ENCODE results near the gene HACD3.
"Not testable (repeated sequence)": the region's sequence is repeated elsewhere in the genome, so short reads cannot be mapped to it uniquely, and the experiment has no call there.

HACD3 gene

DNA sequence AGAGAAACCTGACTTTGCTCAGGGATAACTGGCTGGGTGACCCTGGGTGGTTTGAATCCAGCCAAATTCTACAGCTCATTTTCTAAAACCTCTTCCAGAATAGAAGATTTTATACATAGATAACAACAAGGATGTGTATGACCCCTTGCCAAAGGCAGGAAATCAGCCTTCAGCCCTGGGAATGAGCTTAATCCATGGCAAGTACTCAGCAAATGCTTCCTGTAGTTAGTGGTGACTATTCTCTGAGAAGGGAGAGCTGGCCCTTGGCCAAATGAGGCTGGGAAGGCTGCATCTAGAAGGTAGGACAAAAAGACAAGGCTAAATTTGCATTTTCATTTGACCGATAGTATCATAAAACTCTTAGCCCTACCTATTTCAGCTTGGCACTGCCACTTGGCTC, 4.6 kb upstream of the HACD3 start:
- DNase-seq (ENCODE audit: insufficient read length) (no peak), FAIRE-seq (no peak)
- TF ChIP-seq POLR2AphosphoS5 (IDR thresholded peaks at IDR 0.05; ENCODE audit: low read depth, low read length) (no peak), POLR2A (IDR thresholded peaks at IDR 0.05; ENCODE audit: low read depth, low read length) (no peak), TAF1 (IDR thresholded peaks at IDR 0.05; ENCODE audit: borderline replicate concordance, low read depth, low read length) (no peak)

DNA sequence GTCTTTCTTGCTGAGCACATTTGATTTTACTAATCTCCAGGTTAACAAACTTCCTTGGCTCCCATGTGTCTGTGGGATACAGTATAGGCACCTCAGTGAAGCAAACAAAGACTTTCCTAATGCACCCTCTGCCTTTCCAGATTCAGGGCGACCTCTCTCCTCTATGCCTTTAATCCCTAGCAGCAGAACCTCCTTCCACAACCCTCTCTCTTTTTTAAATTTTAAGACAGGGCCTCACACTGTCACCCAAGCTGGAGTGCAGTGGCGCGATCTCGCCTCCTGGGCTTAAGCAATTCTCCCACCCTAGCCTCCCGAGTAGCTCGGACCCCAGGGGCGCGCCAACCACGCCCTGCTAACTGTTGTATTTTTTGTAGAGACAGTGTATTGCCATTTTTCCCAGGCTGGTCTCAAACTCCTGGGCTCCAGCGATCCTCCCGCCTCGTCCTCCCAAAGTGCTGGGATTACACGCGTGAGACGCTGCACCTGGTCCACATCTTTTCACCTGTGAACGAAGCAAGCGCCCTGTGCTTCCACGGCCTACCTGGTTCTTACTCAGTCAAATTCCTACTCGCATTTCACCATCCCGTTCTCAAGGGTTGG, 1.7 kb upstream of the HACD3 start:
- TF ChIP-seq POLR2A (IDR thresholded peaks at IDR 0.05; ENCODE audit: low read depth, low read length), result no peak
- TF ChIP-seq TAF1 (IDR thresholded peaks at IDR 0.05; ENCODE audit: borderline replicate concordance, low read depth, low read length), result no peak
- TF ChIP-seq POLR2AphosphoS5 (IDR thresholded peaks at IDR 0.05; ENCODE audit: low read depth, low read length), result no peak
- FAIRE-seq, result no peak
- no peak for DNase-seq (ENCODE audit: insufficient read length)

DNA sequence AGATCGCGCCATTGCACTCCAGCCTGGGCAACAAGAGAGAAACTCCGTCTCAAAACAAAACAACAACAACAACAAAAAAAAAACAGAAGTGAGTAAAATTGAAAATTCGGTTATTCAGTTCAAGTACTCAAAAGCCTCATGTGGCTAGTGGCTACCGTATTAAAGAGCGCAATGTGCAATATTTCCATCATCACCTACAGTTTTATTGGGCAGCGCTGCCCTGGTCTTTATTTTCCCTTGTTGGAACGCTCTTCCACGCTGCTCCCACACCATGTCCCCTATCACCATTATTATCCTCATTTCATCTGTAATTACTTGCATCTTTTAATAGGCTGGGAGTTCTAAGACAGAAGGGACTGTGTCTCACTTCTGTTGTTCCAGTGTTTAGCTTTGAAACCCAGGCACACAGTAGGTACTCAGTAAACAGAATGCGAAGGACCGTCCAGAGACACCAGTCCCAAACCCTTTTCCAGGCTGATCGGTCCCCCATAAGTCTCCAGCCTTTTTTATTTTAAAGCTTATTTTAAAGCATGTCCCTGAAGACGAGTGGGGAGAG, 423 bp upstream of the HACD3 start:
- TF ChIP-seq POLR2A (IDR thresholded peaks at IDR 0.05; ENCODE audit: low read depth, low read length) (no peak), TAF1 (IDR thresholded peaks at IDR 0.05; ENCODE audit: borderline replicate concordance, low read depth, low read length) (no peak), POLR2AphosphoS5 (IDR thresholded peaks at IDR 0.05; ENCODE audit: low read depth, low read length) (no peak)
- FAIRE-seq (no peak), DNase-seq (ENCODE audit: insufficient read length) (no peak)

DNA sequence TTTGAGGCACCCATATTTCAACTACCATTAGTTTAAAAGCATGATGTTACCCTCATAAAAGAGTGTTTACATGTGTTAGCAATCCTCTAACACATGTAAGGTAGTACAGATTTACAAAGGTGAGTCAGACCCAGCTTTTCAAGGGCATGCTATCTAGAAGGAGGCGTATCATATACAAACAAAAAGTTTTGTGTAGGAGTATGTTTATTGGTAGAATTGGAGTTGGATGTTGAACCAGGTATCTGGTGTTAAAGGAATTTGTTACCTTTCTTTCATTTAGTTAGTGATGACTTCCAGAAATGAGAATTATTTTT, 2.4 kb downstream of the HACD3 start:
- no peak for FAIRE-seq
- no peak for TF ChIP-seq TAF1 (IDR thresholded peaks at IDR 0.05; ENCODE audit: borderline replicate concordance, low read depth, low read length)
- no peak for TF ChIP-seq POLR2A (IDR thresholded peaks at IDR 0.05; ENCODE audit: low read depth, low read length)
- no peak for TF ChIP-seq POLR2AphosphoS5 (IDR thresholded peaks at IDR 0.05; ENCODE audit: low read depth, low read length)
- no peak for DNase-seq (ENCODE audit: insufficient read length)

DNA sequence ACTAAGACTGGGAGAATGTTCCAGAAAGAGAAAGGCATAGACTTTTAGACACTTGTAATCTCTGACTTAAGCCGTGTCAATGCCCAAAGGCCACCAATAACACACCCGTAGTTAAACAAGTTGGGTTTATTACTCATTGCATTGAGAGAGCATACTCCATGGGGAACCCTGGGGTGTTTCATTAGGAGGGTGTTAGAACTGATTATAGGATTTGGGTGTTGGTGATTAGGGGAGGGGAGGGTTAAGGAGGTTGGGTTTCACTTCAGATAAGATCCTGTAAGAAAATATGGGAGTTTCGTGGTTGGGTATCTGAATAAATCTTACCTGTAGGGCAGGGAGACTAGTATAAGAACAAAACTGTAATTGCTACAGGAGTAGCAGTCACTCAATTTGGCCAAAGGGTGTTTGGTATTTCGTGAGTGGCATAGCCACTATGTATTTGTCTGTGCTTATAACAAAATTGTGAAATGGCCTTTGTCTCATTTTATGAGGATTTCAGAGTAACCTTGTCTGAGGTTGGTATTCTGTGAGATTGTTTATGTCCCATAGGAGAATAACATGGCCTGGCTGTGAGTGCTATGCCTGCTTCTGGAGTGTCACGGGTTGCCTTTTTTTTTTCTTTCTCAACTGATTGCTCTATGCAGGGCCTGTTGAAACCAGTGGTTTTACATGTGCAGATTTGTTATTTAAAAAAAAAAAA, 2.9 kb downstream of the HACD3 start:
- TF ChIP-seq TAF1 (IDR thresholded peaks at IDR 0.05; ENCODE audit: borderline replicate concordance, low read depth, low read length) (no peak), POLR2A (IDR thresholded peaks at IDR 0.05; ENCODE audit: low read depth, low read length) (no peak), POLR2AphosphoS5 (IDR thresholded peaks at IDR 0.05; ENCODE audit: low read depth, low read length) (no peak)
- no peak for FAIRE-seq
- DNase-seq (ENCODE audit: insufficient read length), result no peak

DNA sequence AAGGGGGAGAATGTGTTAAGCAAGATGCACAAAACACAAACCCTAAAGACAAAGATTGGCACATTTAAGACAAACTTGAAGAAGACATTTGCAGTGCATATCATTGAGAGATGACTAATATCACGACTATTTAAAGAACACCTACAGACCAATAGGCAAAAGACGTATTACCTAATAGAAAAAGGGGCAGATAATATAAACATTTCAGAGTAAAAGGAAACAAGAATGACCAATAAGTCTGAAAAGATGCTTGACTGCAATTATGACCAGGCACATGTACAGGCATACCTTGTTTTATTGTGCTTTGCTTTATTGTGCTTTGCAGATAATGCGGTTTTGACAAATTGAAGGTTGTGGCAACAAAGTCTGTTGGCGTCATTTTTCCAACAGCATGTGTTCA, 4.9 kb downstream of the HACD3 start:
- TF ChIP-seq POLR2A (IDR thresholded peaks at IDR 0.05; ENCODE audit: low read depth, low read length) (no peak), POLR2AphosphoS5 (IDR thresholded peaks at IDR 0.05; ENCODE audit: low read depth, low read length) (no peak), TAF1 (IDR thresholded peaks at IDR 0.05; ENCODE audit: borderline replicate concordance, low read depth, low read length) (no peak)
- DNase-seq (ENCODE audit: insufficient read length) (no peak), FAIRE-seq (no peak)

DNA sequence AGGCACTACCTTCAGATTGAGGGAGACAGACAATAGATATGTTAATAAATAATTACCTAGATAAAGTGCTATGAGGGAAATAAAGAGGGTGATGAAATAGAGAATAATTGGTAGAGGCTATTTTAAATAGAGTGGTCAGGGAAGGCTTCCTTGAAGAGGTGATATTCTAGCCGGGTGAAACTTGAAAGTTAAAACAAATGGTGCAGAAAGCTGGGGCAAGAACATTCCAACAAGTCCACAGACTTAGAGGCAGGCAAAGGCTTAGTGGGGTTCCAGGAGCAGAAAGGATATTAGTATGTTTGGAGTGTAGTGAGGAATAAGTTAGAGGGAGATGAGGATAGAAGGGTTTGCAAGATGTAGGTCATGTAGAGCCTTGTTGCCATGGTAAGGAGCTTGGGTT, 10.1 kb downstream of the HACD3 start:
- no peak for DNase-seq (ENCODE audit: insufficient read length)
- no peak for TF ChIP-seq POLR2AphosphoS5 (IDR thresholded peaks at IDR 0.05; ENCODE audit: low read depth, low read length)
- TF ChIP-seq POLR2A (IDR thresholded peaks at IDR 0.05; ENCODE audit: low read depth, low read length), result no peak
- TF ChIP-seq TAF1 (IDR thresholded peaks at IDR 0.05; ENCODE audit: borderline replicate concordance, low read depth, low read length), result no peak
- FAIRE-seq, result no peak

DNA sequence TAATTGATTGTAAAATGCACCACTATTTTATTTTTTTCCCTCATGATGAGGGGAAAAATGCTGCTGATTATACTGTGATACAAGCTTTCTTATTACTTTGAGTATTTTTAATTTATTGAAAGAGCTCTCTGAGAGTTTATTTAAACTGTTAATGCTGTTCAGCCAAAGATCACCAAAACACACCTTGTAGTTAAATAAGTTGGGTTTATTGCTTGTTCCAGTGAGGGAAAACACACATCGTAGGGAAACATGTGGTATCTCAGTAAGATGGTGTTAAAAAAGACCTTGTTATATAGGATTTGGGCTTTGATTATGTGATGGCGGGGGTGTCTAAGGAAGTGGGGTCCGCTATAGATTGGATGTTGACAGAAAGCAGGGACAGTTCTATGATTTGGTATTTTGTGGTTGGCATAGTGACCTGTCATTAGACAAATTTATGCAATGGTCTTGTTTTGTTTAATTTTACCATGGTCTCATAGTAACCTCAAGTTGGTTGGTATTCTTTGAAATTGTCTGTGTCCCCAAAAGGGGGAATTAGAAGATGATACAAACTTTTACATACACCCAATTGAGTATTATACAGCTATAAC, 11.1 kb downstream of the HACD3 start:
- TF ChIP-seq POLR2AphosphoS5 (IDR thresholded peaks at IDR 0.05; ENCODE audit: low read depth, low read length), result no peak
- no peak for TF ChIP-seq POLR2A (IDR thresholded peaks at IDR 0.05; ENCODE audit: low read depth, low read length)
- TF ChIP-seq TAF1 (IDR thresholded peaks at IDR 0.05; ENCODE audit: borderline replicate concordance, low read depth, low read length), result no peak
- FAIRE-seq, result no peak

DNA sequence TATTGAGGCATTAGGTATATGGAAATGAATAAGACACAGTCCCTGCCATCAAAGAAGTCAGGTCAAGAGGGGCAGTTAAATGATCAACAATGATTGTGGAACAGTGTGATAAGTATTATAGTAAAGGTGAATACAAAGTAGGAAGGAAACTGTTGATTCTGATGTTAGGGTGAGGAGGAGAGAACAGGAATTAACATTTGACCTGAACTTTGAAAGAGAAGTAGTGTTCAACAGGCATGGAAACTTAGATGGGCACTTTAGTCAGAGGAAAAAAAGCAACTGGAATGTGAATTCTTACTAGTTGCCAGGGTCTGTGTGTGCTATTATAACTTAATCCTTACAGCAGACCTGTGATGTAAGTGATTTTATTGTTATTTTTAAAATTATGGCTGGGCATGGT, 17.6 kb downstream of the HACD3 start:
- no peak for DNase-seq (ENCODE audit: insufficient read length)
- TF ChIP-seq POLR2AphosphoS5 (IDR thresholded peaks at IDR 0.05; ENCODE audit: low read depth, low read length) (no peak), POLR2A (IDR thresholded peaks at IDR 0.05; ENCODE audit: low read depth, low read length) (no peak), TAF1 (IDR thresholded peaks at IDR 0.05; ENCODE audit: borderline replicate concordance, low read depth, low read length) (no peak)
- no peak for FAIRE-seq

More for the DNA sequence above, 11.1 kb downstream of the HACD3 start:
- no peak for DNase-seq (ENCODE audit: insufficient read length)

DNA sequence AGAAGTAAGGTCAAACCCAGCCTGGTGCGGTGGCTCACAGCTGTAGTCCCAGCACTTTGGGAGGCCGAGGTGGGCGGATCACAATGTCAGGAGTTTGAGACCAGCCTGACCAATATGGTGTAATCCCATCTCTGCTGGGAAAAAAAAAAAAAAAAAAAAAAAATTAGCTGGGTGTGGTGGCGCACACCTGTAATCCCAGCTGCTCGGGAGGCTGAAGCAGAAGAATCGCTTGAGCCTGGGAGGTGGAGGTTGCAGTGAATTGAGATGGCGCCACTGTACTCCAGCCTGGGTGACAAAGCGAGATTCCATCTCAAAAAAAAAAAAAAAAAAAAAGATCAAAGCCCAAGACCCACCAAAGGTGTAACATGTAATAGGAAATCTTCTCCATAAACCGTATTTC, 19.0 kb downstream of the HACD3 start:
- not testable (repeated sequence) for DNase-seq (ENCODE audit: insufficient read length); FAIRE-seq

DNA sequence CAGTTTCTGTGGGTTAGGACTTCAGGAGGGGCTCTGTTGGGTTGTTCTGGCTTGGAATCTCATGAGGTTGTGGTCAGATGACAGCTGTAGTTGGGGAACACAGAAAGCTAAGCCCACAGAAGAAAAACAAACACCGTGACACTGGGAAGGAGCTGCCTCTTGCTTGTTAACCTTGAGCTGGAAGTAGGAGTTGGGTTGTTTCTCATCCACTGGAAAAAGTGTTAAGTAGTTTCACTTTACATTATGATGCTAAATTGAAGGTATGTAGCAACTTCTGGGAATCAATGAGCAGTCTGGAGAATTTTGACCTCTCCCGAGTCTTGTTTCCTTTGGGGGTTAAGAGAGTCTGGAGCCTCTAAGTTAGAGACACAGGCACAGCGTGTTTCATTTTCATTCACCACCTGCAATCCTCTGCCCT, 20.4 kb downstream of the HACD3 start:
- TF ChIP-seq TAF1 (IDR thresholded peaks at IDR 0.05; ENCODE audit: borderline replicate concordance, low read depth, low read length) (no peak), POLR2A (IDR thresholded peaks at IDR 0.05; ENCODE audit: low read depth, low read length) (no peak), POLR2AphosphoS5 (IDR thresholded peaks at IDR 0.05; ENCODE audit: low read depth, low read length) (no peak)
- no peak for DNase-seq (ENCODE audit: insufficient read length)
- FAIRE-seq, result no peak

DNA sequence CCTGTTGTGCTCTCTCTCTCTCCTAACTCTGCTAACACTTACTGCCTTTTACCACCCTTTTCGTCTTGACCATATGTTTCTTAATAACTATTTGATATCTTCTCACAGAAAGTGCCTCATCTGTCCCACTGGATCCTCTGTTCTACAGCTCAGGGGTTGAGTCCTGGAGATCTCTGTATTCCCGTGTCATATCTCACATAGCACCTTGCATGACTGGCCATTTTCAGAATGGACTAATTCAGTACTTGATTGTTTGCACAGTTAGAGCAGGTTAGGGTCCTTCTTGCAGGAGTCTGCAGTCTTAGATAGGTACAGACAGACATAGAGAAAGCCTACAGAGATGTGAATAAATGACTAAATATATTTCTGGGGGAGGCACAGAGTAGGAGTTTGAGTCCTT, 20.9 kb downstream of the HACD3 start:
- DNase-seq (ENCODE audit: insufficient read length) (no peak), FAIRE-seq (no peak)
- TF ChIP-seq POLR2AphosphoS5 (IDR thresholded peaks at IDR 0.05; ENCODE audit: low read depth, low read length) (no peak), POLR2A (IDR thresholded peaks at IDR 0.05; ENCODE audit: low read depth, low read length) (no peak), TAF1 (IDR thresholded peaks at IDR 0.05; ENCODE audit: borderline replicate concordance, low read depth, low read length) (no peak)

DNA sequence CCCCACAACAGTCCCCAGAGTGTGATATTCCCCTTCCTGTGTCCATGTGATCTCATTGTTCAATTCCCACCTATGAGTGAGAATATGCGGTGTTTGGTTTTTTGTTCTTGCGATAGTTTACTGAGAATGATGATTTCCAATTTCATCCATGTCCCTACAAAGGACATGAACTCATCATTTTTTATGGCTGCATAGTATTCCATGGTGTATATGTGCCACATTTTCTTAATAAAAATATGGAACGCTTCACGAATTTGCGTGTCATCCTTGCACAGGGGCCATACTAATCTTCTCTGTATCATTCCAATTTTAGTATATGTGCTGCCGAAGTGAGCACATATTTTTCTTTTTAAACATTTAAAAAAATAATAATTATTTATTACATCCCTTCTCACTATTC, 22.6 kb downstream of the HACD3 start:
- FAIRE-seq; DNase-seq (ENCODE audit: insufficient read length): not testable (repeated sequence)

All from GM12892 (cell line).